Dedifferentiated amniotic fluid mesenchymal stem cell (primary cell): Measurements from ENCODE around the gene MYO5B.
A peak's percentile ranks its signal among the peaks of the same experiment; 100 is the strongest.
"Not testable (repeated sequence)": the region's sequence is repeated elsewhere in the genome, so short reads cannot be mapped to it uniquely, and the experiment has no call there.

ENCODE experiments used
- DNase-seq: peaks from one replicate; pipeline ENCODE4 v3.0.0-alpha.2; 2016; ENCODE audit errors: extremely low spot score

The MYO5B gene

DNA sequence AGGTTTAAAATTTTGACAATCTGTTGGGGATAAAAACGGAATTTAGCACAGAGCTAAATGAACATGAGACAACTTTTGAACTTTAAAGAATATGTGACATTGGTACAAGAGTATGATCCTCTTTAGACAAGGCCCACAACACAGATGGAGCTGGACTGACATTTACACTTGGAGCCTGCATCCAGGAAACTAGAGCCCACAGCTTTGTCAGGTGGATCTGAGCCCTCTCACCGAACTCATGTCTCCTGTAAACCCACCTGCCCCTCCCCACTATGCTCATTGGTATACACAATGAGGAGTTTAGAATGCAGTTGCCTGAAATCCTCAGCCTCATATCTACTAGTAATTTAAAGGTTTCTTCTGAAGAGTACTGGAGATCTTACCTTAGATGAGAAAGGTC is 359.5 kb downstream of the MYO5B start:
- DNase-seq, result no peak

- DNase-seq, result no peak
Observed at GRCh38 chr18:49834258-49834657, 360.7 kb downstream of the MYO5B start.

DNA sequence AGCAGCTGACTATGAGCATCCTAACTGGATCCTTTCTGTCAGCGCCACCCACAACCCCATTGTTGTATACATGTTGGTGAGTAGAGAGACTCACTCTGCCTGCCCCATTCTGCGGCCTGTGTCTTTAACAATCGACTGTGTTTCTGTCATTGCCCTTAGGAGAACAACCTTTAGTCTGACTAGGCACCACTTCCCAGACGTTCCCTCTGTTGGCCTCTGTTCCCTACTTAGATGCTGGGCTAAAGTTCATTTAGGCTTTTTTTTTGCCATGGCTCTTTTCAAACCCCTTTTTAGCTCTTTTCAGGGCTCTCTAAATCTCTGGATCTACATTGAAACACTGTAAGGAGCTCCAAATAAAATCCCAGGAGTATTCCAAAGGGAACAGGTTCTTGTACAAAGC is 361.1 kb downstream of the MYO5B start:
- no peak for DNase-seq

DNA sequence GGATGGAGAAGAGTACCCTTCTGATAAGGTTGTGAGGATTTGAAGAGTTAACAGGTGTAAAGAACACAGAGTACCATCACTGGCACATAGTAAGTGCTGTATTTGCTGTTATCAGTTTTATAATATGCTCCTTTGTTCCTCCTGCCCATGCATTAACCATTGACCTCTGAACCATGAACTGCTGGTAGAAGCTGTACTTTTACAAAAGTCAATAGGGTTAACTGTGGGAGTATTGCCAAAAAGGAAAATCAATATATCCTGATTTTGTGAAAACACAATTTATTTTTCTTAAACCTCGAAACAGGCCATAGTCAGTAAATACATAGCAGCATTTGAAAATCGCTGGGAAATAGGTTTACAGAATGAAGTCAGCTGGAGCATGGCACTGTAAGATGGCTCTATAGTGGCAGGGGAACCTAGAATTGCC is 362.7 kb downstream of the MYO5B start:
- DNase-seq, result no peak

DNA sequence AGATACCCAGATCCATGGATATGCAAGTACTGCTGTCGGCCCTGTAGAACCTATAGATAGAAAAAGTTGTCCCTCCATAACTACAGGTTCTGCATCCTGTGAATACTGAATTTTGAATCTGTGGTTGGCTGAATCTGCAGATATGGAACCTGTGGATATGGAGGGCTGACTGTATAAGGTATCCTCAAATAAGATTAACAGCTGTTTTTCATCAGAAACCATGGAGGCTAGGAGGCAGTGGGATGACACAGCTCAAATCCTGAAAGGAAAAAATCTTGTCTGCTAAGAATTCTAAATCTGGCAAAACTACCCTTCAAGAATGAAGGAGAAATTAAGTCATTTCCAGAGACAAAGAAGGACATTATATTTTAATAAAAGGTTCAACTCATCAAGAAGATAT is 367.0 kb downstream of the MYO5B start:
- DNase-seq, result no peak

DNA sequence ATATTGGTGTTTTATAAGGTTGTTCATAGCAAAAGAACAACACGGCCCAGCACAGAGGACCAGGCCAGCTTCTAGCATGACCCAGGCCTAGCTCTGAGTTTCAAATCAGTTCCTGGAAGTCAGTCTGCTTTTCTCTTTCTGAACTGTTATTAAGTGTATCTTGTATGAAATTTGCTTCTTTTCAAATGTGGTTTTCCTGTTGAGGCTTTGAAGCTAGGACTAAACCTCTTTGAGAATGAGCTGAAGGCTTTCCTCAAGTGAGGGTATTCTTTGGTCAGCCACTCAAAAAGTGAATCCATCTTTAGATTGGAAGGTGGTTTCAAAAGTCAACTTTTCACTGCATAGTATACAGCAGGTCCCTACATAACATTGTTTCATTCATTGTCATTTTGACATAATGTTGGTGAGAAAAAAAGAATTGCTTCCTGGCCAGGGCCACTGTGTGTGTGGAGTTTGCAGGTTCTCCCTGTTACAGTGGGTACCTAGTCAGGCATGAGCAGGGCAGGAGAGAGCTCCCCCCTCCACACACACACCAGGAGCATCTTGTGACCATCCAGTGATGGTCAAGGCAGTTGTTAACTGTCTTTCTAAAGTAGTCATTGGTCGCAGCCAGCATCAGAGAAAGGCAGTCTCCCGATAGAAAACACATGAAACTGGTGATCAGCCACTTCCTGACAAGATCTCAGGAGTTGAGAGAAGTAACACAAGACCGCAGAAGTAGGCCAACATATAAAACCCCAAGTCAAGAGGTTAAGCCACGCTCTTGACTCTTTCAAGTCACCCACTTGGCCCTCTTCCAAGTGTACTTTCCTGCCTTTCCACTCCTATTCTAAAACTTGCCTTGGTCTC is 374.9 kb downstream of the MYO5B start:
- DNase-seq, result no peak

- no peak for DNase-seq
Observed at GRCh38 chr18:49819071-49819662, 375.8 kb downstream of the MYO5B start.

- no peak for DNase-seq
Observed at GRCh38 chr18:49817947-49818346, 377.0 kb downstream of the MYO5B start.

DNA sequence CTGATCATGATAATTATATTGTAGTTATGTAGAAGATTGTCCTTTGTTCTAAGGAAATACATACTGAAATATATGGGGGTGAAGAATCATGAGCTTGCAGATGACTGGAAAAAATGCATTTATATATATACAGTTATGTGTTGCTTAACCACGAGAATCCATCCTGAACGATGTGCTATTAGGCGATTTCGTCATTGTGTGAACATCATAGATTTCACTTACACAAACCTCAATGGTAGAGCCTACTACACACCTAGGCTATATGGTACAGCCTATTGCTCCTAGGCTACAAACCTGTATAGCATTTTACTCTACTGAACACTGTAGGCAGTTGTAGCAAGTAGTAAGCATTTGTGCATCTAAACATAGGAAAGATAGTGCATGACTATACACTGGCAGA is 379.0 kb downstream of the MYO5B start:
- DNase-seq, result no peak

GRCh38 chr18:49814147-49814499 is 380.8 kb downstream of the MYO5B start:
- DNase-seq, result peak; percentile 54

- peak; percentile 70 for DNase-seq
Observed at GRCh38 chr18:49813319-49814146, 381.4 kb downstream of the MYO5B start, which contains the start of gene ACAA2. Gene ACAA2 (minus strand): TSS chr18:49813533. CDS start chr18:49813484, 49 bp downstream.

DNA sequence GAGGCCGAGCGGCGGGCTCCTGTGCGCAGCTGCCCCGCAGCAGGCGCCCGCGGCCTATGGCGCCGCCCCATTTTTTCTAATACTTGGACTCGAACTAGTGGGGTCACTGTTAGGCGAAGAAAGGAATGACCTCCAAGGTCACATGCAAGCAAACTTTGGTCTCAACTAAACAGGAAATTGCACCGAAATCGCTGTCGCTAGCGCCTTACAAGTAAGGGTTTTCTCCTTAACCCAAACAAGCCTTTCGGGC is 382.0 kb downstream of the MYO5B start:
- DNase-seq, result no peak

GRCh38 chr18:49812286-49813068 is 382.5 kb downstream of the MYO5B start:
- DNase-seq, result no peak

DNA sequence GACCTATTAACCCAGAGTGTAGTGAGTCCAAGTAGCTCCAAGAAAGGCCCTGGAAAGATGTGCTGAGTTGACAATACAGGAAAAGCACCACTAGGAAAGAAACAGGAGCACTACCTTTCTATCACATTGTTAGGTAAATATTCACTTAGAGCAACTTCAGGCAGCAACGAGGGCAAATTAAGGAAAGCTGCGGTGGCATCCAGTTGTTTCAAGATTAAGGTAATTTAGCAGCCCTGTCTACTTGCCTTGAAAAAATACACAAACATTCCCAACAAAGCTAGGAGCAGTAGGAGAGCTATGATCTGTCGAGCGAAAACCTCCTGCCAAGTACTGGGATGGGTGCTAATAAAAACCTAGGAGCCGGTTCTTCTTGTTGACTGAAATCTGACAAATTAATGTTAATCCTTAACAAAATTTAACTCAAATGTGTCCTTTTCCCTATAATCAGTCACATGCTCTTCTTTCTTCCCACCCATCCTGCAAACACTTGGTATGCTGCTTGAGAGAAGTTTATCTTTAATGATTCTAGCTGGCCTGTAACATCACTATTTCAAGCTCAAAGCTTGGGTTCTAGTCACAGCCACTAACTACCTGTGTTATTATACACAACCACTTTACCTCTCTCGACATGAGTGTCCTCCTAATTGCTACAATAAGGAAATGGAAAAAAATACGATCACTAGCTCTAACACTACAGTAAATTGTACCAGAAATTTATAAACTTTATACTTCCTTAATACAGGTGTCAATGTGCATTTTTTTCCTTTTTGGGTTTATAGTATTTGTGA is 383.6 kb downstream of the MYO5B start:
- no peak for DNase-seq

DNA sequence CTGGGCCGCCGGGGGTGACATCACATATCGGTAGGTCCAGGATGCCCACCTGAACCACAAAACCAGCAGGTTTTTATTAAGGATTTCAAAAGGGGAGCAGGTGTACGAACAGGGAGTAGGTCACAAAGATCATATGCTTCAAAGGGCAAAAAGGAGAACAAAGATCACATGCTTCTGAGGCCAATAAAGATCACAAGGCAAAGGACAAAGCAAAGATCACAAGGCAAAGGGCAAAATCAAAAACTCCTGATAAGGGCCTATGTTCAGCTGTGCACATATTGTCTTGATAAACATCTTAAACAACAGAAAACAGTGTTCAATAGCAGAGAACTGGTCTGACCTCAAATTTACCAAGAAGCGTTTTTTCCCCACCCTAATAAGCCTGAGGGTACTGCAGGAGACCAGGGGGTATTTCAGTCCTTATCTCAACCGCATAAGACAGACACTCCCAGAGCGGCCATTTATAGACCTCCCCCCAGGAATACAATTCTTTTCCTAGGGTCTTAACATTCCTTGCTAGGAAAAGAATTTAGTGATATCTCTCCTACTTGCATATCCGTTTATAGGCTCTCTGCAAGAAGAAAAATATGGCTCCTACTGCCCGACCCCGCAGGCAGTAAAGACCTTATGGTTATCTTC is 386.3 kb downstream of the MYO5B start:
- DNase-seq, result not testable (repeated sequence)

- DNase-seq, result no peak
Observed at GRCh38 chr18:49804096-49804495, 390.9 kb downstream of the MYO5B start.

DNA sequence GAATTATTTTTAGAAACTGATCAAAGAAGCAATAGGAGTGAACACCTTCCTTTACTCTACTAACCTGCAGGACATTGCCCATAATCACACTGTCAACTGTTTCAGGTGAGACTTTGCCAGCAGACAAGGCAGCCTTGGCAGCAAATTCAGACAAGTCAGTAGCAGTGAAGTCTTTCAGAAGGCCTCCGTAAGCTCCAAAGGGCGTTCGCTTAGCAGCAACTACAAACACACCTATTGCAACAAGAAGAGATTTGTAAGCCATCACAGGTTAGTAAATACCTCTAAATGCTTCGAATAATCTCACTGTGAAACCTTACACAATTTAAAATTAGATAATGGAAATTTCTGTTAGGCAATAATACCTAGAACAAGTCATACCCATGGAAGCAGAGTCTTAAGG is 392.3 kb downstream of the MYO5B start:
- DNase-seq, result no peak

DNA sequence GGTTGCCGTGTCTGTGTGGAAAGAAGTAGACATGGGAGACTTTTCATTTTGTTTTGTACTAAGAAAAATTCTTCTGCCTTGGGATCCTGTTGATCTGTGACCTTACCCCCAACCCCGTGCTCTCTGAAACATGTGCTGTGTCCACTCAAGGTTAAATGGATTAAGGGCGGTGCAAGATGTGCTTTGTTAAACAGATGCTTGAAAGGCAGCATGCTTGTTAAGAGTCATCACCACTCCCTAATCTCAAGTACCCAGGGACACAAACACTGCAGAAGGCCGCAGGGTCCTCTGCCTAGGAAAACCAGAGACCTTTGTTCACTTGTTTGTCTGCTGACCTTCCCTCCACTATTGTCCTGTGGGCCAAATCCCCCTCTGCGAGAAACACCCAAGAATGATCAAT is 394.5 kb downstream of the MYO5B start:
- not testable (repeated sequence) for DNase-seq

DNA sequence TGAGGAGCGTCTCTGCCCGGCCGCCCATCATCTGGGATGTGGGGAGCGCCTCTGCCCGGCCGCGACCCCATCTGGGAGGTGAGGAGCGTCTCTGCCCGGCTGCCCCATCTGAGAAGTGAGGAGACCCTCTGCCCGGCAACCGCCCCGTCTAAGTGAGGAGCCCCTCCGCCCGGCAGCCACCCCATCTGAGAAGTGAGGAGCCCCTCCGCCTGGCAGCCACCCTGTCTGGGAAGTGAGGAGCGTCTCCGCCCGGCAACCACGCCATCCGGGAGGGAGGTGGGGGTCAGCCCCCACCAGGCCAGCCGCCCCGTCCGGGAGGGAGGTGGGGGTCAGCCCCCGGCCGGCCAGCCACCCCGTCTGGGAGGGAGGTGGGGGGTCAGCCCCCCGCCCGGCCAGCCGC is 395.1 kb downstream of the MYO5B start:
- not testable (repeated sequence) for DNase-seq

DNA sequence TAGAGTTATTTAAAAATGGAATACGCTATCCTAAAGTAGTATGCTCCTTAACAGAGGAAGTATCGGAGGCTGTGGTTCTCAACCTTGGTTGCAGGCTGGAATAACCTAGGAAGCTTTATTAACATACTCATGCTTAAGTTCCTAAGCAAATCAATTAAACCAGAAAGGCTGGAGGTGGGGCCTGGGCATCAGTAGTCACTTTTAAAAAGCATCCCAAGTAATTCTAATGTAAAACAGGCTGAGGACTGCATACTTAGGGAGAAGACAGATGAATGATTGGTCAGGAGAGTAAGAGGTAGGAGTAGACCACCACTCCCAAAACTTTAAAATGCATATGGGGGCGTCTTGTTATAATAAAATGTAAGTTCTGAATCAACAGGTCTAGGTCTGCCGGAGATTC is 396.9 kb downstream of the MYO5B start:
- DNase-seq, result no peak
